ENCODE results near the gene THBD. TPM values are rescaled to one million over a fixed set of nuclear protein-coding genes. Genes with fewer than 3 reads are reported as not detected.

THBD gene
- total RNA-seq, 4 donors from 2014 or later, result 48.1 to 60.3 (median 56.9) TPM

- TF ChIP-seq, protein P1, sequence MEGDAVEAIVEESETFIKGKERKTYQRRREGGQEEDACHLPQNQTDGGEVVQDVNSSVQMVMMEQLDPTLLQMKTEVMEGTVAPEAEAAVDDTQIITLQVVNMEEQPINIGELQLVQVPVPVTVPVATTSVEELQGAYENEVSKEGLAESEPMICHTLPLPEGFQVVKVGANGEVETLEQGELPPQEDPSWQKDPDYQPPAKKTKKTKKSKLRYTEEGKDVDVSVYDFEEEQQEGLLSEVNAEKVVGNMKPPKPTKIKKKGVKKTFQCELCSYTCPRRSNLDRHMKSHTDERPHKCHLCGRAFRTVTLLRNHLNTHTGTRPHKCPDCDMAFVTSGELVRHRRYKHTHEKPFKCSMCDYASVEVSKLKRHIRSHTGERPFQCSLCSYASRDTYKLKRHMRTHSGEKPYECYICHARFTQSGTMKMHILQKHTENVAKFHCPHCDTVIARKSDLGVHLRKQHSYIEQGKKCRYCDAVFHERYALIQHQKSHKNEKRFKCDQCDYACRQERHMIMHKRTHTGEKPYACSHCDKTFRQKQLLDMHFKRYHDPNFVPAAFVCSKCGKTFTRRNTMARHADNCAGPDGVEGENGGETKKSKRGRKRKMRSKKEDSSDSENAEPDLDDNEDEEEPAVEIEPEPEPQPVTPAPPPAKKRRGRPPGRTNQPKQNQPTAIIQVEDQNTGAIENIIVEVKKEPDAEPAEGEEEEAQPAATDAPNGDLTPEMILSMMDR (IDR thresholded peaks at IDR 0.05), result no peak
These were observed 13.1 kb downstream of the THBD start for GRCh38 chr20:23036371-23036770.

GRCh38 chr20:23035731-23036130 is 13.7 kb downstream of the THBD start:
- Histone ChIP-seq H3K4me3 (no peak overlapping the region), H3K27me3 (peaks cover 0 to 24% of the 10 kb centered on the region in 2 donors), H3K27ac (no peak overlapping the region), H3K36me3 (no peaks in the 10 kb centered on the region), H3K9me3 (no peaks in the 10 kb centered on the region), H3K4me1 (peaks cover 0 to 4% (median 0%) of the 10 kb centered on the region in 4 donors)
- 93 to 97% methylated on average over 40 to 41 of the region's 41 CpGs for WGBS, 2 donors
- no peak for DNase-seq (ENCODE audit: low spot score in 2 of 2)
- TF ChIP-seq EP300 (IDR thresholded peaks at IDR 0.05) (no peak), POLR2A (IDR thresholded peaks at IDR 0.05) (no peak)
- TF ChIP-seq, protein P1 (IDR thresholded peaks at IDR 0.05), result no peak

More at GRCh38 chr20:23036371-23036770, 13.1 kb downstream of the THBD start:
- H3K36me3 ChIP-seq, result no peaks in the 10 kb centered on the region
- peaks cover 0 to 4% (median 0%) of the 10 kb centered on the region in 4 donors for H3K4me1 ChIP-seq
- WGBS, 2 donors, result 92 to 95% methylated on average over 11 of the region's 11 CpGs
- H3K27me3 ChIP-seq, result peaks cover 0 to 24% of the 10 kb centered on the region in 2 donors
- H3K9me3 ChIP-seq, result no peaks in the 10 kb centered on the region
- no peak overlapping the region for H3K27ac ChIP-seq
- H3K4me3 ChIP-seq, result no peak overlapping the region
- no peak for DNase-seq (ENCODE audit: low spot score in 2 of 2)

GRCh38 chr20:23034721-23035671 is 14.5 kb downstream of the THBD start, which contains the start of gene SSTR4:
Gene SSTR4 (plus strand): TSS chr20:23035312. CDS start chr20:23035484, 172 bp downstream.
- H3K4me1 ChIP-seq, result peaks cover 0 to 4% (median 0%) of the 10 kb centered on the region in 4 donors
- peaks cover 0 to 24% of the 10 kb centered on the region in 2 donors for H3K27me3 ChIP-seq

DNA sequence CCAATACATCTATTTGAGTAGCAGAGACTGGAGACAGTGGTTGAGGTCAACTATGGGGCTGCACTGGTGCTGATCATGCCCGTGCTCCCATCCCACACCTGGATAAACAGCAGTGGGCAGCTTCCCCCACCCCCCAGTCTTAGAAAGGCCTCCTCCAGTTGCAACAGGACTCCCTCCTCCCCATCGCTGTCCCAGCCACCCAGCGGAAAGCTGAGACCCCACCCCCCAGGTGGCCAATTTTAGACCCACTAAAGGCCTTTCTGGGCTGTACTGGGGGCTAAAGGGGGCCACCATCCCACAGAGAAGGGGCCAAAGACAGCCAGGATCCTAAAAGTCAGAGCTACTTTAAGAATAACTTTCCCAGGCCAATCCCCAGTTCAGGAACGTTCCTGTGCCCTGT is 15.6 kb downstream of the THBD start:
- Histone ChIP-seq H3K4me1 (peaks cover 0 to 4% (median 0%) of the 10 kb centered on the region in 4 donors), H3K36me3 (no peaks in the 10 kb centered on the region), H3K27ac (no peak overlapping the region), H3K27me3 (peaks cover 0 to 24% of the 10 kb centered on the region in 2 donors), H3K9me3 (no peaks in the 10 kb centered on the region), H3K4me3 (no peak overlapping the region)
- TF ChIP-seq POLR2A (IDR thresholded peaks at IDR 0.05), result no peak
- 89 to 91% methylated on average over 3 to 4 of the region's 4 CpGs for WGBS, 2 donors
- no peak for DNase-seq (ENCODE audit: low spot score in 2 of 2)

More at GRCh38 chr20:23034721-23035671, 14.5 kb downstream of the THBD start, which contains the start of gene SSTR4:
- Histone ChIP-seq H3K4me3 (peak within 1 kb of the TSS in 1 of 4 donors; percentile 33), H3K9me3 (no peaks in the 10 kb centered on the region), H3K36me3 (no peaks in the 10 kb centered on the region), H3K27ac (no peak within 1 kb of the TSS)
- no peak for DNase-seq (ENCODE audit: low spot score in 2 of 2)
- TF ChIP-seq, protein P1 (IDR thresholded peaks at IDR 0.05), result no peak
- TF ChIP-seq EP300 (IDR thresholded peaks at IDR 0.05), result no peak
- no peak for TF ChIP-seq POLR2A (IDR thresholded peaks at IDR 0.05)
- WGBS, 2 donors, result 35 to 40% methylated on average over 36 to 57 of the region's 83 CpGs

GRCh38 chr20:23032750-23033078 is 16.8 kb downstream of the THBD start:
- 71 to 78% methylated on average over 5 of the region's 5 CpGs for WGBS, 2 donors
- H3K27me3 ChIP-seq, result peaks cover 0 to 24% of the 10 kb centered on the region in 2 donors
- no peak overlapping the region for H3K27ac ChIP-seq
- H3K36me3 ChIP-seq, result no peaks in the 10 kb centered on the region
- TF ChIP-seq POLR2A (IDR thresholded peaks at IDR 0.05) (no peak), EP300 (IDR thresholded peaks at IDR 0.05) (no peak)
- TF ChIP-seq, protein P1 (IDR thresholded peaks at IDR 0.05), result no peak
- H3K9me3 ChIP-seq, result no peaks in the 10 kb centered on the region
- DNase-seq (ENCODE audit: low spot score in 2 of 2), result no peak
- peaks cover 0 to 4% (median 0%) of the 10 kb centered on the region in 4 donors for H3K4me1 ChIP-seq
- H3K4me3 ChIP-seq, result no peak overlapping the region
